Body of pancreas (tissue), 4 donors: ENCODE data around the gene ZNF189.

Experiments used
- POLR2A ChIP-seq, 3 donors: fragments of 450-650 bp; IDR thresholded peaks; one replicate each; pipeline ENCODE4 v1.6.1; 2016; ENCODE audit warnings: antibody characterized with exemption in 3 of 3, mild to moderate bottlenecking in 2 of 3
- TF ChIP-seq, protein P1 (sequence below), 7 experiments: fragments of 450-650 bp in 4 of 7; fragments of 200-600 bp in 3 of 7; sonication (generic) in 3 of 7; IDR thresholded peaks; one replicate each; pipeline ENCODE4 v1.5.1; 2016 to 2019; ENCODE audit warnings: antibody characterized with exemption in 7 of 7

DNA sequence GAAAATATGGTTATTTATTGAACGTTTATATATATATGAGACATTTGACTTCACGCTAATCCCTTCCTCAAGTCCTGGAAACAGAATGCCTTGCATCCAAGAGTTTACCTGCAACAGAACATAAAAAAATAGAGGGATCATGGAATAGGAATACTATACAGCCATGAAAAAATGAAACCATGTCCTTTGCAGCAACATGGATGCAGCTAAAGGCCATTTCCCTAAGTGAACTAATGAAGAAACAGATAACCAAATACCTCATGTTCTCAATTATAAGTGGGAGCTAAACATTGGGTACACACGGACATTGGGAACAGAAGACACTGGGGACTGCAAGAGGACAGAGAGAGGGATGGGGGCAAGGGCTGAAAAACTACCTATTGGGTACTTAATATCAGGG, 26.8 kb upstream of the ZNF189 start:
- TF ChIP-seq POLR2A (IDR thresholded peaks at IDR 0.05) = no peak
- TF ChIP-seq, protein P1, sequence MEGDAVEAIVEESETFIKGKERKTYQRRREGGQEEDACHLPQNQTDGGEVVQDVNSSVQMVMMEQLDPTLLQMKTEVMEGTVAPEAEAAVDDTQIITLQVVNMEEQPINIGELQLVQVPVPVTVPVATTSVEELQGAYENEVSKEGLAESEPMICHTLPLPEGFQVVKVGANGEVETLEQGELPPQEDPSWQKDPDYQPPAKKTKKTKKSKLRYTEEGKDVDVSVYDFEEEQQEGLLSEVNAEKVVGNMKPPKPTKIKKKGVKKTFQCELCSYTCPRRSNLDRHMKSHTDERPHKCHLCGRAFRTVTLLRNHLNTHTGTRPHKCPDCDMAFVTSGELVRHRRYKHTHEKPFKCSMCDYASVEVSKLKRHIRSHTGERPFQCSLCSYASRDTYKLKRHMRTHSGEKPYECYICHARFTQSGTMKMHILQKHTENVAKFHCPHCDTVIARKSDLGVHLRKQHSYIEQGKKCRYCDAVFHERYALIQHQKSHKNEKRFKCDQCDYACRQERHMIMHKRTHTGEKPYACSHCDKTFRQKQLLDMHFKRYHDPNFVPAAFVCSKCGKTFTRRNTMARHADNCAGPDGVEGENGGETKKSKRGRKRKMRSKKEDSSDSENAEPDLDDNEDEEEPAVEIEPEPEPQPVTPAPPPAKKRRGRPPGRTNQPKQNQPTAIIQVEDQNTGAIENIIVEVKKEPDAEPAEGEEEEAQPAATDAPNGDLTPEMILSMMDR (IDR thresholded peaks at IDR 0.05) = no peak
